ENCODE results near the gene SLC4A5.
"Not testable (repeated sequence)": the region's sequence is repeated elsewhere in the genome, so short reads cannot be mapped to it uniquely, and the experiment has no call there.

SLC4A5 gene

DNA sequence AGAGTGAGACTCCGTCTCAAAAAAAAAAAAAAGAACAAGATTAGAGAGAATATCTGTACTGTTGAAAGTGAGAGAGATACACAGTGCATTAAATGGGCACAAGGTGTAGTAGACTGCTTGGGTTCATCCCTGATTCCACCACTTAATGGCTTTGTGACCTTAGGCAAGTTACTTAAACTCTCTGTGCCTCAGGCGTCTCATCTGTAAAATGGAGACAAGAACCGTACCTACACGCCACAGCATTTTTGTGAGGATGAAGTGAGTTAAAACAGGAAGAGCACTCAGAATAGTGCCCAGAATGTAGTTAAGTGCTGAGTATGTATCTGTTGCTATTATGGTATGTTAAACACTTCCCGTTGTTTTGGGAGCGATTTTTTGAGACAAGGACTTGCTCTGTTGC, 80.5 kb downstream of the SLC4A5 start:
- no peak for DNase-seq

DNA sequence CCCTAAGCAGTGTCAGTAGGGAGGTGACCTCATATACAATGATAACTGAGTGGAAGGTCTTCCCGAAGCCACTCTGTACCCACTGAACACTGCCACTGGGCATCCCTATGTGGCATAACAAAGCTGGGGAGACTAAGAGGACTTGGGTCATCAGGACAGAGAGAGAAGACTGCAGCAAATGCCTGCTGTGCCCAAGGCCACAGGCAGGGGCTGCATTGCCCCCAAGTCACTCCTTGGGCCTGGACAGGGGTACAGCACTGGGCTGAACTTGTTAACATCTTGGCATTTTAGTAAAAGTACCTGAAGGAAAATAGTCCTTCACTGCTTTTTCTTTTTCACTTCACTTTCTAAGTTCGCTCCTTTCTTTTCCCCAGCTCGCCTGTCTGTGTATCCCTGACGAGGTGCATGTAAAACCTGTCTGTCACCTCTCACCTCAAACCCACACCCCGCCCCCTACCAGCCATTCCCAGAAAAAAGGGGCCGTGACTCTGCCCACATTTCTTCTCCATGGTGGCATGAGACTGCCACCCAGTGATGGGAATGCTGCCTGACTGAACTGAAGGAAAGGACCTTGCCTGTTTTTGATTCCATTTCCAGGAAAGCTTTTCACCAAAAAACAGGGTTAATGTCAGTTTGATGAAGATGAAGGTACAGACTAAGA, 81.9 kb downstream of the SLC4A5 start:
- no peak for DNase-seq

DNA sequence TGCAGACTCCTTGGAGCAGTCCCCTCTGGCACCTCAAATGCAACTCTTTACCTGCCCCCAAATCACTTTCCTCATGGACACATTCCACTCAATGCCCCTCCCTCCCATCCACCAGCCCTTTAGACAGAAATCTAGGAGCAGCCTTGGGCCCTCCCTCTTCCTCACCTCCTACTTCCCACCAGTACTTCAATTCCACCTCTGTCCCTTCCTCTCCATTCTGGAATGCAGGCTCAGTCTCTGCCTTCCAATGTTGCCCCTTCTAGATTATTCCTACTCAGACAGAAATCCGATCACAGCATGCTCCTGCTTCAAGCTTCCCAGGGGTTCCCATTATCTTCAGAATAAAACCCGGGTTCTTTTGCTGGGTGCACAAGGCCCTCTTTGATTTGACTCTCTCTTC, 82.7 kb downstream of the SLC4A5 start:
- DNase-seq, result no peak

DNA sequence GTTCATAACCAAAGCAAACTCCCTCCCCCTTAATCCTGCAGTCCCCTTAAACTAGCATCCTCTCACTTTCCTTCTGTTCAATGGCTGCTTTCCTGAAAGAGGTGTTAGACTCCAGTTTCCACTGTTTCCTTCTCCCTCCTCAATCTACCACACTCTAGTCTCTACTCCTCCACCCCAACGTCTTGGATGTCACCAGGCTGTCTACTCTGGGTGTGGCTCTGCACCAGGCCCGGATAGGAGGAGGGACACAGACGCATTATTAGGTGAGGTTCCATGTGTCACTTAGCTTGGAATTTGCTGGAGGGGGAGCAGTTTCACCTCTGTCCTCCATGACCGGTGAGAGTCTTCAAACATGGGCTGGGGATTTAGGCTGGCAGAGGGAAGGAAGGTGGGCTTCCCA, 83.5 kb downstream of the SLC4A5 start:
- no peak for DNase-seq

DNA sequence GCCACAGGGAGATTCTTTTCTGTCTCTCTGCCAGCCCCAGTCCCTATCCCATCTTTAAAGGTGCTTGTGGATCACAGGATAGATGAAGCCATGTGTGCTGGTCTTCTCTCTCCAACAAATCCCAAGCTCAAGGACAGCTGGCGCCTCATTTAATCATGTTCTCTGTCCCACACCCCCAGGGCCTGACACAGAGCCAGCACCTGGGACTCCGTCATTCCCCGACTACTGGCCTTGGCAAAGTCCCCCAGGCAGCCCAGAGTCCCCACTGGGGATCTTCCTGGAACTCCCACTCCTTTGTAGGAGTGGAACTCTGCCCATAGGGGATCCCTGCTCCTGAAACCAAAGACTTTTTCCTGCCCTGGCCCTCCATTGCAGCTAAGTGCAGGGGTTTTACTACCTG, 84.0 kb downstream of the SLC4A5 start:
- no peak for DNase-seq

DNA sequence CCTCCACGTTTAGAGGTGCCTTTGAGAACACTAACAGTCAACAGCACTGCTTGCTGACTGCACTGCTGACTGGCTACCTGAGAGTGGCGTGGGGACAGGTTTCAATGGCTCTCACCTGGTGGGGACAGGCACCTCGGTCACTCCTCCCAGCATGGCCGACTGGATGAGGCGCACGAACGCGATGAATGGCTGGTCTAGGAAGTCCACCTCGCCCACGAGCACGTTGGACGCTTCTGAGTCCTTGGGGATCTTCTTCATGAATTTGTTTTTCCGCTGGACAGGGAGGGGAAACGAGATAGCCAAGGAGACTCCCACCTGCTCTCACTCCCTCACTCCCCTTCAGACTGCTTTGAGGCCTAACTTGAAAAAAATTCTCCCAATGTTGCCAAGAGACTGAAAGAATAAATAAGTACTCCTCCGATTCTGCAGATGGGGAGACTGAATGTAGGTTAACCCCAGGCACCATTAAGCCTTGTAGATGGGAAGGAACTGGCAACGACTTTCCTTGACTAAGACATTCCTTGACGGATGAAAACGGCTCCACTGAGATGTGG, 87.5 kb downstream of the SLC4A5 start:
- no peak for DNase-seq

DNA sequence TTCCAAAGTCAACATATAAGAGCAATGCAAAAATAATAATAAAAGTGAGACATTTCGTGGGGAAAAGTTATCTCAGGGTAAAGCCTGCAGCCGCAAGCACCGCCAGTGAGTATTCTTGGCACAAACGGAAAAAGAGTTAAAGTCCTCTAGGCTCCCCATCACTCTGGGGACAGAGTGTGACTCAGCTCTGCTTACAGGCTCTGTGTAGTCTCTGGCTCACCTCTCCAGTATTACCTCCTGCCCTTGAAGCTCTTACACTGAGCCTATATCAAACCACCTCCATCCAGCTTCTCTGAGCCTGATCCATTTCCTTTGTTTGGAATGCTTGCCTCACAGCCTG, 89.3 kb downstream of the SLC4A5 start:
- DNase-seq, result no peak

DNA sequence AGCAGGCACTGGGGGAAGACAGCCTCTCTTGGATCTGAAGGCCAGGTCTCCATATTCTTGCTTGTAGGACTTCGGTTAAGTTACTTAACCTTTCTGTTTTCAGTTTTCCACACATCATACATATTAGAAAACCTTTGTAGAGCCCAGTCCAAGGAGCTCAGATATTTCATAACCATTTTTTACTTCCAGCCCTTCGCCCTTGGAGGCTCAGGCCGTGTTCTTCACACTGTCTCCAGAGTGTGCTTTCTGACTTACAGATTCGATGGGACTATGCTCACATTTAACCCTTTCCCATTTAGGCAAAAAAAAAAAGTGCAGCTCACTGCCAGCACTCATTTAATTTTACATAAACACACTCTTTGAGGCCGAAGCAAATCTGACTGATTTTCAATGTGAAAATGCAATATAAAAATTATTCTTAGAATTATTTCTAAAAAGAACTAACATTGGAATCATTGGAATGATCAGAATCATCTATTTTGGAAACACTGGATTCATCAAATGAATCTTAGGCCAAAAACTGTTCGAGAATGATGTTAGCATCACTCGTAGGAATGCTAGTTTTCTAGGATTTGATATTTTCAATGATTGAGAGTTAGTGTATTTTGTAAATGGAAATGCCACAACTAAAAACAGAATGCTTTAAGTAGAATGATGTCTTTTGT, 89.8 kb downstream of the SLC4A5 start:
- no peak for DNase-seq

DNA sequence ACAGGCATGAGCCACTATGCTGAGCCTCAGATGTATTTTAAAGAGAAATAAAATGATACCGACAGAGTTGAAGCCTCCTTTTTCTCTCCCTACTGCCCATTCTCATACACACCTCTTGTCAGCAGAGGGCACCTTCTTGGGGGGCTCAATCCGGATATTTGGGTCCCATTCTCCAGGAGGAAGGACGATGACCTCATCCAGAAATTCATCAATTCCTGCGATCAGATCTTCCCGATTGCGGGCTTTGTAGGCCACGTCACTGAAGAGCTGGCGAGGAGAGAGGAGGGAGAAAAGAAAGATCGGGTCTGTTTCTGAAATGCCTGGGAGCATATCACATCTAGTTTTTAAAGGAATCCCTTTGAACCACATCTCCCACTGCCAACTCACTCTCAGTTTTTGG, 90.4 kb downstream of the SLC4A5 start:
- DNase-seq, result no peak

DNA sequence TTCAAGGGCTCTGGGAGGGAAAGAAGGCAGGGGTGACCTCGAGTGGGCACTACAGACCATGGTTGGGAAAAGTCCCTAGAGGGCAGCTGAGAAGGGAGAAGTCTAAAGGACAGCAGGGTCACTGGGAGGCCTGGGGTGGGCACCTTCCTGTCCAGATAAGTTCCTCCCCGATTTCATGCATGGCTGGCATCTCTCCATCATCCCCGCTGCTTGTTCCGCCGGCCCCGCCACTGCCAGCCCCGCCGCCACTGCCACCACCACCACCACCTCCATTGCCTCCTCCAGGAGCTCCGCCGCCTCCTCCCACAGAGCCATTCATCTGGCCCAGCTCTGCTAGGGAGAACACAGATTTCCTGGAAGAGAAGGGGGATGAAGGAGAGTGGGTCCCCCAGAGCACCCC, 91.2 kb downstream of the SLC4A5 start:
- no peak for DNase-seq

DNA sequence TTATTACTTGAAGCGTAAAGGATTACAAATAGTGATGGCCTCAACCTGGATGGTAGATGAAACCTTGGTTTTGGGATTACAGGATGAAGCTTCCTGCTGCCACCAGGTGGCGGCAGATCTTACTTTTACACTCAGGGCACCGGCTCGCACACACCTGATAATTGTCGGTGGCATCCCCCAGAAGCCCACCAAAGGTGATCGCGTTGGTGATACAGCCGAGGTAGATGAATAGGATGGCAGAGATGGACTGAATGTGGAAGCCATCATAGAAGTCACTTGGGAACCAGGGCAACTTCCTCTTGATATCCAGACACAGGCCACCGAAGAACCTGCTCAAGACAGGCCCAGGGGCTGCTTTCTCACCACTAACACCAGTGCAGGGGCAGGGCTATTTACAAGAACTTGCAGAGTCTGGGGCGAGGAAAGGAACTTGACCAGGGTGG, 93.0 kb downstream of the SLC4A5 start:
- DNase-seq, result peak; percentile 51

DNA sequence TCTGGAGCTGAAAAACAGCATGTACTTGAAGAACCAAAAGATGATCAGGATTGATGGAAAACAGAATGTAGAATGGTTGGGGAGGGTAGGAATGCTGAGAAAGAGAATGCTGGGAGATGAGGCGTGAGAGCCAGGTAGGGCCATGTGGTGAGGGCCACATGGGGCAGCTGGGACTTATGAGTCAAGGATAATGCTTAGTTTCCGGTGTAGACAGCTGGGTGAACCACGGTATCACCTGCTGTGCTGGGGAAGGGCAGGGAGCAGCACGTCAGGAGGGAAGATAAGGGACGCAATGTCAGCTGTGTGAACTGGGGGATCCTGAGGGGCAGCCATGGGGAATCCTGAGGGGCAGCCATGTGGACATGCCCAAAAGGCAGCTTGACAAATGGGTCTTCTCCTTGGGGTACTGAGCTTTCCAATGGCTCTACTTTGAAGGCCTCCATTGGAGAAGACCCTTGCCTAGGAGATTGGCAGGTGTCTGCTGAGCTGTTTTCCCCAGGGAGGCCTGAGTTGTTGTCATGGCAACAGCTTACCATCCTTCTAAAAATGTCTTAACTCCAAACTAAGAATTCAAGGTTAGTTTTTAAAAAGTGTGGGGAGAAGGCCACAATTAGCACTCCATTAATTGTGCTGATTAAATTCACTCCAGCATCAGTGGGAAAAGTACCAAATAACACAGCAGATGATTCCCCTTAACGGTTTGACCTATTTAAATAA, 93.7 kb downstream of the SLC4A5 start:
- DNase-seq, result no peak

DNA sequence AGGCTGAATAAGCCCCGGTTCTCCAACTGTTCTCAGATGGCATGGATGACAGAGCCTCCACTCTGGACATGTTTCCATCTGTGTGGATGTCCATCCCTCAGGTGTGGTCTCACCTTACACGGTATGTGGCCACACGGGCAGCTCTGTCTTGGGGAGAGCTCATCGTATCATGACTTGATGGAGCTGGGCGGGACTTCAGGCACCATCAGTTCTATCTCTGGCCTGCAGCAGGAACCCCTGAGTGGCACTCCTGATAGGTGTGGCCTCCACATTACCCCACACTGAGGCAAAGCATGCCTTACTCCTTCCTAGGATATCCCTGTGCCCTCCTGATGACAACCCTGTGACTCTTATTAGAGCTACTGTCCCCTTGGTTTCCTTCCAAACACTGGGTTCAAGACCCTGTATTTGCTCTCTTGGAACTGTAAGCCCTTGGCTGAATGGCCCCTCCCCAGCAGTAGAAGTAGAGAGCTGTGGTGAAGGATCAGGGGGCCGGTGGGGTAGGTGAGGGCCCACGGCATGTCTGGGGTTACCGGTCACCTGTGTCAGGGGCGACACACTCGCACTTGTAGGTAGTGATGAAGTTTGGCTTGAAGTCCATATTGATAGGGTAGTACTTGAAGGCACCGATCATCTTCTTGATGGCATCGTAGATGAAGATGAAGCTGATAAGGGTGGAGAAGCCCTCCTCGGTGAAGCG, 96.6 kb downstream of the SLC4A5 start:
- no peak for DNase-seq

DNA sequence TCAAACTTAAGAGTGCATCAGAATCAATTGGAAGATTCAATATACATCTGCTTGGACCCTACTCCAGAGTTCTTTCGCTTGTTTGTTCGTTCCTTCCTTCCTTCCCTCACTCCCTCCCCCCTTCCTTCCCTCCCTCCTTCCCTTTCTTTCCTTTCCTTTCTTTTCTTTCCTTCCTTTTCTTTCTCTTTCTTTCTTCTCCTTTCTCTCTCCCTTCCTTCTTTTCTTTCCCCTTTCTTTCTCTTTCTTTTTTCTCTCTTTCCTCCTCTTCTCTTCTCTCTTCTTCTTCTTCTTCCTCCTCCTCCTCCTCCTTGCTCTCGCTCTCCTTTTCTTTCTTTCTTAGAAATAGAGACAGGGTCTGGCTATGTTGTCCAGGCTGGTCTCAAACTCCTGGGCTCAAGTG, 98.9 kb downstream of the SLC4A5 start:
- no peak for DNase-seq

DNA sequence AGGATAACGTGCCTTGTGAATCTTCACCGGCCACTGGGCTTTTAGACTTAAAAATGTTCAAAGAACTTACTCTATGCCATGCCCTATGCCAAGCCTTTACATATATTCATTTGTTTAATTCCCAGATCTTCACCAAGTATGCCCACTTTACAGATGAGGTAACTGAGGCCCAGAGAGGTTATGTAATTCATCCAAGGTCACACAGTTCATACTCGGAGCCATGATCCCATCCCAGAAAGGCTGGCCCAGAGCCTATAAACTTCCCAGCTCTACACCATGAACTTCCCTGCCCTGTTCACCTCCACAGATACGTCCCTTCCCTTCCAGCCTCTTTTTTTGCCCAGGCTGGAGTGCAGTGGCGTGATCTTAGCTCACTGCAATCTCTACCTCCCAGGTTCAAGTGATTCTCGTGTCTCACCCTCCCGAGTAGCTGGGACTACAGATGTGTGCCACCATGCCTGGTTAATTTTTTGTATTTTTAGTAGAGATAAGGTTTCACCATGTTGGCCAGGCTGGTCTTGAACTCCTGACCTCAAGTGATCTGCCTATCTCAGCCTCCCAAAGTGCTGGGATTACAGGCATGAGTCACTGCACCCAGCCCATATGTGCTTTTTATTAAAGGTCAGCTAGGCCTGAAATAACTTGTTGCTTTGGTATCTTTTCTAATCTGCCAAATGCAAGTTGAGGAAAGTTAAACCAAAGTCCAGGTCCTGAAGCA, 100.7 kb downstream of the SLC4A5 start:
- no peak for DNase-seq

DNA sequence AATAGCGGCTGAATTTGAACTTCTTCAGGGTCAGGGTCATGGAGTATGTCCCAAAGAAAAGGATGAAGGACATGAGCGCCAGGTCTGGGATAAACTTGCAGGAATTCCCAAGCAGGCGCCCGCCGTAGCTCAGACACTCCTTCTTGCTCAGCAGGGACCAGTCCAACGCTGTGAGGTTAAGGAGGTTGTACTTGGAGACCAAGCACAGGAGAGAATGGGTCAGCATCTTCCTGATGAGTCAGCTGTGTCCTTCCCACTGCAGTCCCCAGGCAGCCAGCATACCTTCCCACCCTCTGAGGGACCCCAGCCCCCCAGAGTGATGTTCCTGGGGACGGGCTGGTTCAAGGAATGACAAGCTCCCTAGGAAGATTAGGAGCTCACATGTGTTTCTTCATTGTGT, 103.9 kb downstream of the SLC4A5 start:
- no peak for DNase-seq

DNA sequence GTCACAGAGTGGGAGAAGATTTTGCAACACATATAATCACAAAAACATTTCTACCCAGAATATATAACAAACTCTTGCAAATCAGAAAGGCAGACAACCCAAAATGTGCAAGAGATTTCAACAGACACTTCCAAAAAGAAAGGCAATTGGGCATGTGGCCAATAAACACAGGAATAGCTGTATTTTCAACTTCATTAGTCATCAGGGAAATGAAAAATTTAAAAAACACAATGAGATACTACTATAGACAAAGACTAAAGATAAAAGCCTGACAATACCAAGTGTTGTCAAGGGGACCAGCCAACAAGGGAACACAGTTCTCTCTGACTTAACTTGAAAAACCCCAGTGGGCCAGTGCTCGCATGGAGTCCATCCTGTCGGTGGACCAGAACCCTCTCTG, 104.3 kb downstream of the SLC4A5 start:
- no peak for DNase-seq

DNA sequence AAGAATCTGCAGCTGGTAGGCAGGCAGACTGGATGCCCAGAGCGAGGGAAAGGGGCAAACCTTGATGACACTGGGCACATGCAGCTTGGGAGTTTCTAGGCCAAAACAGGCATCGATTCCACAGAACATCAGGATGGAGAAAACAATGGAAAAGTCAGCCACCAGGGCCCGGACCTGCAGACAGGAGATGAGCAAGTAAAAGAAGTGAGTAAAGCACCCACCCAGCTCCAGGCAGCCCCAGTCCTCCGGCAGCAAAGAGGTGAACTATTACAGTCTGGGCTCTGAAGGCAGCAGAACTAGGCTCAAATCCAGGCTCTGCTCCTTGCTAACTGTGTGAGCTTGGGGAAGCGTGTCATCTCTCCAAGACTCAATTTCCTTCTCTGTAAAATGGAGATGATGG, 108.2 kb downstream of the SLC4A5 start:
- DNase-seq, result no peak

DNA sequence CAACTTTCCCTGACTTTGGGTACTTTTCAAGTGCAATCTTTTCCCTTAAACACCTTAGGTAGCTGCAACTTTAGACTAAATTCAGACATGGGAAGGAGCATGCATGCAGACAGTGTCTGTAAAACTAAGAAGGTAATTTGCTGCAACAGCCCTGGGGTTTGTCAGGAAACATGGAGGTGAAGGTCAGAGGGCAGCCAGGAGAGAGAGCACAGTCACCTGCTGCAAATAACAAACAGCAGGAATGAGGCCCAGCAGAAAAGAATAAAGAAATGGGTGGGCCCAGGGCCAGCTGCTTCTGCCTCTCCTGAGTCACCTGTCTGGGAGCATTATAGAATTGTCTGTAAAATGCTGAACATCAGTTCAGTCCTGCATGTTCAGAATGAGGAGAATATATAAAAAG, 109.6 kb downstream of the SLC4A5 start:
- DNase-seq, result no peak

DNA sequence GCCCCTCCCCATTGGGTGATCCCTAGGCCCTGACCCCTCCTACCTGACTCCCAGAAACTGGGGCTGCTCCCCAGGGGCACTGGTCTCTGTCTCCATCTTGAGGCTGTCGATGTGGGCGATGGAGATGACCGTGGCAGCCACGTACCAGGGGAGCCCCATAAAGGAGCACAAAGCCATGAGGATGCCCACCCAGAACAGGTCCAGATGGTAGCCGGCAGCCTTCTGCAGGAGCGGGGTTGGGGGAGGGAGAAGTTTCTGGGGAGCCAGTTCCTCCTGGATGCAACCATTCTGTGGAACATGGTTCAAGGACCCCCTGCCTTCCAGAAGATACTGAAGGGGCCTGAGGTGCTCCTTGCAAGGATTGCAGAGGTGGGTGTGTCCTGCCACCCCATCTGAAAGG, 110.8 kb downstream of the SLC4A5 start:
- DNase-seq, result no peak

DNA sequence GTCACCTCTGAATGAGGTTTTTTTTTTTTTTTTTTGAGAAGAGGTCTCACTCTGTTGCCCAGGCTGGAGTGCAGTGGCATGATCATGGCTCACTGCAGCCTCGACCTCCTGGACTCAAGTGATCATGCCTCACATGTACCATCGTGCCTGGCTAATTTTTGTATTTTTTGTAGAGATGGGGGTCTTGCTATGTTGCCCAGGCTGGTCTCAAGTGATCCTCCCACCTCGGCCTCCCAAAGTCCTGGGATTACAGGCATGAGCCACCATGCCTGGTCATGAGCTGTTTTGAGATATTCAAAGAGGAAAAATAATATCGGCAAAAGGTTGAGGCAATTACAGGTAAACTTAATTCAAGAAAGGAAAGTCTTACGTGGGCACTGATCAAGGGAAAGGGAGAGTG, 113.4 kb downstream of the SLC4A5 start:
- not testable (repeated sequence) for DNase-seq

DNA sequence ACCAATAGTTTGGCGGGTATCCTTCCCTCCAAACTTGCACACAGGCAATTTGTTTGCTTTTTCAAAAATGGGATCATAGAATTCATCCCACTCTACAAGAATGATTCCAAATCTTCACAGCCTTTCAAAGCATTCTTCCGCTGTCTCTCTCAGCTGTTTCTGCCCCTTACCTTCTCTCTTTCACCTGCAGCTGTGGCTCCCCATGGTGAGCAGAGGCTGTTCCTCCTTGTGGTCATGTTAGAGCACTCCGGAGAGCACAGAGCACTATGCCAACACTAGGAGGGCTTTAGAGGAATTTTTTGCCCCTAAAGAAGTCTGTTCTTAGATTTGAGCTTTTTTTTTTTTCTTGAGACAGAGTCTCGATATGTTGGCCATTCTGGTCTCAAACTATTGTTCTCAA, 114.4 kb downstream of the SLC4A5 start:
- no peak for DNase-seq

DNA sequence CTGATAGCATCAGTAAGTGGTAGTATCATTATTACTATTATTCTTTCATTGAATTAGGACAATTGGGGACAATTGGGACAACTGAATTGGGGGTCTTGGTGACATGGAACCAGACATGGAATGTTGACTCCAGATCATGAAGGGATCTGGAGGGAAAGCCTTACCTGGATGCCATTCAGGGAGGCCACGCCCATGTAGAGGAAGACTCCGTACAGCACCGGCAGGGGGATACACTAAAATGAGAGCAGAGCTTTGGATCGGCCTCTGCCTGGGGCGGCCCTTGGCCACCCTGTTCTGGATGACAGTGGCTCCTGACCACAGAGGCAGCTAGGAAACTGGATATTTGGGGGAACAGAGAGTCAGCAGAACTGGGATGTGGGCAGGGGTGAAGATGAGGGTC, 115.6 kb downstream of the SLC4A5 start:
- no peak for DNase-seq
